Ishikawa (cell line): ENCODE results near the gene METTL22.

ENCODE experiments used
- EP300 ChIP-seq: IDR thresholded peaks from 2 replicates; pipeline ENCODE4 v1.6.1; 2012; ENCODE audit warnings: borderline replicate concordance
- NFIC ChIP-seq: IDR thresholded peaks from 2 replicates; pipeline ENCODE4 v1.6.1; 2012
- TEAD4 ChIP-seq: IDR thresholded peaks from 2 replicates; pipeline ENCODE4 v1.6.1; 2012
- YY1 ChIP-seq: IDR thresholded peaks from 2 replicates; pipeline ENCODE4 v1.6.1; 2012; ENCODE audit warnings: low read depth

DNA sequence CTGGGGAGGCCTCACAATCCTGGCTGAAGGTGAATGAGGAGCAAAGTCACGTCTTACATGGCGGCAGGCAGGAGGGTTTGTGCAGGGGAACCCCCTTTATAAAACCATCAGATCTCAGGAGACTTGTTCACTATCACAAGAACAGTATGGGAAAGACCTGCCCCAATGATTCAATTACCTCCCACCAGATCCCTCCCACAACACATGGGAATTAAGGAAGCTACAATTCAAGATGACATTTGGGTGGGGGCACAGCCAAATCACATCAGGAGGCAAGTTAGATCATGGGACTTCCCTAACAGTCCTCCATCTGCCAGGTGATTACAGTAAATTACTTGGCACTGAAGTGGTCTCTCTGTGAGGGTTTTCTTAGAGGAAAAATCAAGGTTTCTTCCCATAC lies 36.5 kb upstream of the METTL22 start:
- TF ChIP-seq EP300 (no peak), NFIC (no peak), TEAD4 (no peak), YY1 (no peak)
